GM18517 (cell line): ENCODE data around the gene AFDN.

Experiments used
- ATAC-seq: cut with Tn5 transposase; IDR thresholded peaks from one replicate; pipeline ENCODE4 v1.9.1; 2021; ENCODE audit warnings: mild to moderate bottlenecking, moderate library complexity; ENCODE audit not compliant: unreplicated experiment

AFDN gene

DNA sequence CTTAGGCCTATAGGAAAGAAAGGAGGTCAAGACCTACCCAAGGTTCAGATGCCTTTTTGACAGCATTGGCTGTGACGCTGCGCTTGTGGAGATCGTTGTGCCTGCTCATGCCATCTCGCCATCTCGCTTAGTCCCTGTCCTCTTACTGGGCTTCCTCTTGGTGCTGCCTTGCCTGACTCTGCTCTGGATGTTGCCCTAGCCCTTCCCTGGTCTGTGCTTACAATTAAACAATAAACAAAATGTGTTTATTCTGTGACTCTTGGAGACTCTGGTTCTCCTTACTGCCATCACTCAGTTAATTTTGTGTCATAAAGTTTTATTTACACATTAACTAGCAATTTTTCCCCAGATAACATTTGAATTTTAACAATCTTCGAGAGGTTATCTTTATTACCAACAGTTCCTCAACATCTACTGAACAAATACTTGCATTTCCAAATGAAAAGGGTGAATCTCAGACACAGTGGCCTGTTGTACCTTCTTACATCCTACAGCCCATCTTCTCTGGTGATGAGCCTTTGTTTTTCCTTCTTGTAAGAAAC, 11.6 kb downstream of the AFDN start:
- ATAC-seq, result no peak

DNA sequence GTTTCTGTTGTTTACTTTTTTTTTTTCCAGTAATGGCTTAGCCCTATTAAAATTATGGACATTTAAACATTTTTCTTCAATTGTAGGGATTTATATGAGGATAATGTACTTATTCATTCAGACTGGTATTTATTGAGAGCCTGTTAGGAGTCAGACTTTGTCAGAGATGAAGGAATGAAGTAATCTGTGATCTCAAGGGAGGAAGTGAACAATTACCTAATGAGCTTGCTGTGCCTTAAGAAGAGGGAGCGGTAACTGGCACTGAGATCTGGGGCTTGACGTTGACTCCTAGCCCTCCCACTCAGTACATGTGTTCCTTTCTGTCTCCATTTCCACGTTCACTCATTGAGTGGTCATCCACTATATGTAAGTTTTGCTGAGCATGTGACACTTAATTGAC, 12.6 kb downstream of the AFDN start:
- no peak for ATAC-seq

- no peak for ATAC-seq
Measured at GRCh38 chr6:167839755-167840154, 13.0 kb downstream of the AFDN start.

DNA sequence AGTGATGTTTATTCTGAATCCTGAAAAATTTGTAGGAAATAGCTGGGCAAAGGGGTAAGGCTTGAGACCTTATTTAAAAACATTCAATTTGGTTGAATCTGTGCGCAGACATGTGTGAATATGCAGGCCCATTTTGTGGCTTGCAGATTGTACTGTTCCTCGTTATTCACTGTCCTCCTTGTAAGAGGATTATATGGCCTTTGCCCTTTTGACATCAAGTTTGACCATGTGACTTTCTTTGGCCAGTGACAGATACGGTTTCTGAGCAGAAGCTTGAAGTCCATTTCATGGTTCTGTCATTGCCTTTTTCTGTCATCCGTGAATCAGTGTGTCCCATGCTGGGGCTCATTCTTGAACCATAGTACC, 13.4 kb downstream of the AFDN start:
- ATAC-seq, result no peak

DNA sequence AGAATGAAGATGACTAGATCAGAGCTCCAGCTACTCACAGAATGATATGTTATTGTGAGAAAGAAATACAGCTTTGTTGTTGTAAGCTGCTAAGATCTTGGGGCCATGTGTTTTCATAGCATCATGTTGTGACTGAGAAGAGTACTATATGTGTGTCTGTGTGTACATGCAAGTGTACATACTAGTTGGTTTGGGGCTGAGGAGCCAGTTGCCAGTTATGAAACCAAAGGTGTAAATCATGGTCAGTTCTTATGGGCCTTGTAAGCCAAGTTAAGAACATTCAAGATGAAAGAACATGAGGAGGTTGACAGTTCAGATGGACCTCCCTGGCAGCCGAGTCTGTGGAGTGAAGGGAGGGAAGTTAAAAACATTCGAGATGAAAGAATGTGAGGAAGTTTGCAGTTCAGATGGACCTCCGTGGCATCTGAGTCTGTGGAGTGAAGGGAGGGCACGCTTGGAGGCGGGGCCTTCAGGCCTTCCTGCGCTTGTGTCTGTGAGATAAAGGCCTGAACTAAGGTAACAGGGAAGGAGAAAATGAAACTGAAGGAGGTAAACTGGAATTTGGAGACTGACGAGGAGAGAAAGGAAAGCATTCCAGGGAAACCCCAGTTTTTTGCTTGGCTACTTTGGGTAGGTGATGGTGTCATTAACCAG, 13.9 kb downstream of the AFDN start:
- ATAC-seq, result no peak

DNA sequence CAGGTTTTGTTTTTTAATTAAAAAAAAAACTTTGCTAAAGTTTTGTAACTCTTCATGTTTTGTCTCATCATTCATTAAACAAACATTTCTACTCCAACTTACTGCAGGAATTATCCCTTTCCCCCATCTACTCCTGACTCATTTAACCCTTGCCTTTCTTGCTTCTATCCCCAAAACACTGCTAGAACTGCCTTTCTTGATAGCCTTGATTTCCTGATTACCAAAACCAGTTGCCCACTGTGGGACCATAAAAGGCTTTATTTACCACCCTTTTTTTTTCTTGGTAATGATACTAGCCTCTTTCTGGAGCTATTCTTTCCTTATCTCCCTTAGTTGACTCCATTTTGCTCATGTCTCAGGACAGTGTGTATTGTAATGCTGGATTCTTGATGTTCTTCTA, 15.3 kb downstream of the AFDN start:
- ATAC-seq, result no peak

- no peak for ATAC-seq
Measured at GRCh38 chr6:167842457-167842856, 15.7 kb downstream of the AFDN start.

- no peak for ATAC-seq
Measured at GRCh38 chr6:167843023-167843422, 16.3 kb downstream of the AFDN start.

DNA sequence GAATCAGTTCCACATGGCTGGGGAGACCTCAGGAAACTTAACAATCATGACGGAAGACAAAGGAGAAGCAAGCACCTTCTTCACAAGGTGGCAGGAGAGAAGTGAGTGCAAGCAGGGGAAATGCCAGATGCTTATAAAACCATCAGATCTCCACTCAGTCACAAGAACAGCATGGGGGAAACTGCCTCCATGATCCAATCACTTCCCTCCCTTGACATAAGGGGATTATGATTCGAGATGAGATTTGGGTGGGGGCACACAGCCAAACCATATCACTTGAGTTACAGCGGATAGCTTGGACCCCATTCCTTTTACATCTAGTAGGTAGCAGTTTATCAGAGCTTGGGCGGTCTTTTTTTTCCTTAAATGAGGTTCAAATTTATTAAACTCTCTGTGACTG, 19.1 kb downstream of the AFDN start:
- no peak for ATAC-seq

GRCh38 chr6:167846997-167847606, 20.4 kb downstream of the AFDN start:
- ATAC-seq, result no peak

DNA sequence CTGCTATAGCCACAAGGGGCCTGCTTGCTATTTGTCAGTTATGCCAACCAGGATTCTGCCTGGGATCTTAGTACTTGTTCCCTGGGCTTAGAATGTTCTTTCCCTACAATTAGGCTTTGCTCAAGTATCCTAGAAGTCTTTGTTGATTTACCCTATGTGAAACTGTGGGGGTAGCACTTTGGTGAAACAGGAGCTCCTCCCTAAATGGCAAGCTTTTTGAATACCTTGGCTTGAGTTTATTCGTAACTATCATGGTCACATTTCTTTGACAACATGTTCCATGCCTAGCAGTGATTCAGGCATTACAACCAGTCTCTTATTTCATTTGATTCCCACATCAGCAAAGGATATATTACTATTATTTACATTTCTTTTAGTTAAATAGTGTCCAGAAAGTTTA, 21.2 kb downstream of the AFDN start:
- ATAC-seq, result no peak

- ATAC-seq, result no peak
Measured at GRCh38 chr6:167848783-167849182, 22.1 kb downstream of the AFDN start.

DNA sequence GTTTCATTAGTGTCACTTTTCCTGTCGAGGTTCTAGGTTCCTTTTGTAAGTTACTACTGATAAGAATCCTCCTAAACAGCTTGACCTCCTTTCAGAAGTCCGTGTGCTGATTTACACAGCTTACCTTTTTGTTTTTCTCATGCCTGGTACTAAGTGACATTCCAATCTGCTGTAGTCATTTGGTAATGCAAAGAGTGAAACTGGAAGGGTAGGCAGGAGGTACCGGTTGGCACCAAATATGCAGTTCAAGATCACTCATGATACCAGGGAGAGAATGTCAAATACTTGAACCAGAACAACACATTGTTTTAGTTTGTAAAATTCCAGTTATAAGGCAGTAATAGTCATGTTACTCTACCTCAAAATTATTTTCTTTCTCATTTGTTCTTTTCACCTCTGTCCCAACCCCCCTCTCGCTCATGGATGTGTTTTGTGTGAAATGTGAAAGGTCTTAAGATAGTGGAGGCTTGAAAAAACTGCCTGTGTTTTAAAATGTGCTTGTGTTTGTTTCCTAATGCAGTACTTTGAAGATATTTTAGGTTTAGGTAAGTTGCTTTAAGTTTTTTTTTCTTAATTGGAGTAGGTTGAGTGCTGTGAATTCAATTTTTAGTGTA, 23.2 kb downstream of the AFDN start:
- ATAC-seq, result no peak

- no peak for ATAC-seq
Measured at GRCh38 chr6:167850782-167851181, 24.1 kb downstream of the AFDN start.

DNA sequence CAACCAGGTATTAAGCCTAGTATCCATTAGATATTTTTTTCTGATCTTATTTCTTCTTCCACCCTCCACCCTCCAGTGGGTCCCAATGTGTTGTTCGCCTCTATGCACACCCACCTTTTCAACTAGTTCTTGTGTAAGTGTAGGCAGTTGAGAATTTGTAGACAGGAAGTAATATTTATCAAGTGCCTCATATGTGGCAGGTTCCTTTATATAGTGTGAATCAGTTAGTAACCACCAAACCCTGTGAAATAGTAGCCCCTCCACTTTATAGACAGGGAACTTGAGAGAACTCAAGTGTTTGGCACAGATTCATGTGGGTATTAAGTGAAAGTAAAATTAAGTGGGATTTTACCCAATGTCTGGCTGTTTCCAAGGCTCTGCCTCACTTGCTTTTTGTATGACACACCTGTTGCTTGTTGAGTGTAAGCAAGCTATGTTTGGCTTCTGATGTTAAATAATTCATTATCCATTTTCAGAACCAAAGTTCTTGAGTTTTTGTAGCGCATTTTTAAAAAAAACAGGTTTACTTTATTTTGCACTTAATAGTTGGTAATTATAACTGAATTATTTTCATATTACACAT, 24.8 kb downstream of the AFDN start:
- ATAC-seq, result no peak

DNA sequence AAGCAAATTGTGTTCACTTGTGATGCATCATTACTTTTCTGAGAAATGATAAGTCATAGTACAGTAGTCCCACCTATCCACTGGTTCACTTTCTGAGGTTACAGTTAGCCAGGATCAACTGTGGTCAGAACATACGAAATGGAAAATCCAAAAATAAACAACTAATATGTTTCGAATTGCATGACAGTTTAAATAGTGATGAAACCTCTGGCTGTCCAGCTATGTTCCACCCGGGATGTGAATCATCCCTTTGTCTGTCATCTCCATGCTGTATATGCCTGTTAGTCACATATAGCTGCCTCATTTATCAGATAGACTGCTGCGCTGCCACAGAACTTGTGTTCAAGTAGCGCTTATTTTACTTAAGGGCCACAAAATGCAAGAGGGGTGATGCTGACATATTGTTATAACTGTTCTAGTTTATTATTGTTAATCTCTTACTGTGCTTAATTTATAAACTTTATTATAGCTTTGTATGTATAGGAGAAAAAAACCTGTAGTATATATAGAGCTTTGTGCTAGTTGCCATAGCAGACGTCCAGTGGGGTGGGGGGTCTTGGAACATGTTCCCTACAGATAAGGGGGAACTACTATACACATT, 29.2 kb downstream of the AFDN start:
- no peak for ATAC-seq

DNA sequence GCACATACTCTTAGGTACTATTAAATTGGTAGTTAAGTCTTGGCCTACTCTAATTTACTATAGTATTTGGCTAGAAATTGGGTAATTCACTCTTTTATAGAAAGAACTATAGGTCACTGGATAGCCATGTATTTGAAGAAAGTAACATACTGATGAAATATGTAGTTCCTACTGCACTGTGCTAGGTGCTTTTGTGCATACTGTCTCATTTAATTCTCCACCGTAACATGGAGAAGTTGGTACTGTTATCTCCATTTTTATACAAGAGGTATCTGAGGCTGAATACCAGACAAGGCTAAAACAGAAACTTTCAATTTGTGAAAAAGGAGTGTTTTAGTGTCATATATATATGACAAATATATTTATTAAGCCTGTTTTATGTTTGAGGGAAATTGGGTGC, 29.8 kb downstream of the AFDN start:
- no peak for ATAC-seq

- ATAC-seq, result no peak
Measured at GRCh38 chr6:167856999-167857660, 30.4 kb downstream of the AFDN start.

DNA sequence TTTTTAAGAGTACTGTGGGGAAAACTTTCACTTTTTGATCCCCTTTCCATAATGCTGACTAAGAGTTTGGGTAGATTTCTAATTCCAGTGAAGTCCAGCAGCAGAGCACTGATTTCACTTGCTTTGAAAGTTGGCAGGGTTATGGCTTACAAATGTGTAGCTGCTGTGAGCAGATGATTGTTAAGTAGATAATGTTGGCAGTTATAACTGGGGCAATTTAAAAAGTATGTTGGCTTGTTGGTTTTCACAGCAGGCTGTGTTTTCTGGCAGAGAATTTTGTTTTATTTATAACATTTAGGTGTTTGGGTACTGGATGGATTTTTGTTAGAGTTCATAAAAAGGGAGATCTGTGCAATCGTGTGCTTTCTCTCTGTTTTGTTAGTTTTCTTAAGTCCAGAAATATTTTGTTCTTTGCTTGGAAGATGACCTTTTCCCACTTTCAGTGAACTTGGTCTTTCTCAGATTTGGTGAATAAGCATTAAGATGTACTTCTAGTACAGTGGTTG, 31.4 kb downstream of the AFDN start:
- no peak for ATAC-seq

- no peak for ATAC-seq
Measured at GRCh38 chr6:167858842-167859664, 32.3 kb downstream of the AFDN start.
